Smooth muscle cell (in vitro differentiated cells): ENCODE data around the gene ERH. TPM values are rescaled to one million over a fixed set of nuclear protein-coding genes. Genes with fewer than 3 reads are reported as not detected.

Experiments used
- DNase-seq: peaks from one replicate; lab custom pipeline; 2025; ENCODE audit not compliant: unreplicated experiment; lab: John Stamatoyannopoulos, UW
- H2AFZ ChIP-seq: fragments of 200-600 bp; sonication (generic); 2 replicates; pipeline ENCODE4 v1.6.0; 2016; ENCODE audit warnings: antibody characterized with exemption, low read depth, mild to moderate bottlenecking
- H3F3A ChIP-seq: fragments of 200-600 bp; sonication (generic); 2 replicates; pipeline ENCODE4 v1.6.0; 2017; ENCODE audit warnings: antibody characterized with exemption, low read depth
- H3K27ac ChIP-seq: fragments of 200-600 bp; sonication (generic); 2 replicates; pipeline ENCODE4 v1.5.1; 2016; ENCODE audit warnings: low read depth, mild to moderate bottlenecking
- H3K27me3 ChIP-seq: fragments of 200-600 bp; sonication (generic); 2 replicates; pipeline ENCODE4 v1.6.1; 2016; ENCODE audit warnings: low read depth, mild to moderate bottlenecking
- H3K36me3 ChIP-seq: fragments of 200-600 bp; sonication (generic); 2 replicates; pipeline ENCODE4 v1.5.1; 2016; ENCODE audit warnings: low read depth
- H3K4me1 ChIP-seq: fragments of 200-600 bp; sonication (generic); 2 replicates; pipeline ENCODE4 v1.5.1; 2016; ENCODE audit warnings: low read depth
- H3K4me2 ChIP-seq: fragments of 200-600 bp; sonication (generic); 2 replicates; pipeline ENCODE4 v1.6.0; 2016; ENCODE audit warnings: mild to moderate bottlenecking
- H3K4me3 ChIP-seq: fragments of 200-600 bp; sonication (generic); 2 replicates; pipeline ENCODE4 v1.5.1; 2016; ENCODE audit warnings: mild to moderate bottlenecking
- H3K79me2 ChIP-seq: fragments of 200-600 bp; sonication (generic); 2 replicates; pipeline ENCODE4 v1.6.0; 2016; ENCODE audit warnings: low read depth, mild to moderate bottlenecking
- H3K9ac ChIP-seq: fragments of 200-600 bp; sonication (generic); 2 replicates; pipeline ENCODE4 v1.6.0; 2016; ENCODE audit warnings: low read depth
- H3K9me3 ChIP-seq: fragments of 200-600 bp; sonication (generic); replicated peaks from 2 replicates; pipeline ENCODE4 v1.5.1; 2016; ENCODE audit warnings: low read depth
- H4K20me1 ChIP-seq: fragments of 200-600 bp; sonication (generic); 2 replicates; pipeline ENCODE4 v1.6.0; 2016; ENCODE audit warnings: low read depth
- WGBS: methylation state at CpG from one replicate; pipeline ENCODE4 v1.1.7; 2016; ENCODE audit warnings: low lambda C conversion rate; 5-methylcytosine and 5-hydroxymethylcytosine counted together
- polyA plus RNA-seq: library from polyadenylated mRNA; unstranded; fragments of >200 nt; fragmentation: Nextera tagmentation; extraction: Ambion mirVana; gene quantifications from 2 replicates; pipeline ENCODE4 v1.2.1, GENCODE V29; 2016
- total RNA-seq: library from RNA; depleted of rRNA; stranded (reverse); fragments of >200 nt; gene quantifications from 2 replicates; pipeline ENCODE4 v1.2.3, GENCODE V29; 2014
- TF ChIP-seq, protein P1 (sequence below): fragments of 200-600 bp; sonication (generic); IDR thresholded peaks from 2 replicates; pipeline ENCODE4 v1.5.1; 2017; ENCODE audit warnings: borderline replicate concordance, mild to moderate bottlenecking, antibody characterized with exemption; ENCODE audit not compliant: insufficient read depth, poor library complexity, severe bottlenecking

ERH gene
- total and polyA plus RNA-seq, 2 experiments from 2014 or later: 118 to 208 TPM

DNA sequence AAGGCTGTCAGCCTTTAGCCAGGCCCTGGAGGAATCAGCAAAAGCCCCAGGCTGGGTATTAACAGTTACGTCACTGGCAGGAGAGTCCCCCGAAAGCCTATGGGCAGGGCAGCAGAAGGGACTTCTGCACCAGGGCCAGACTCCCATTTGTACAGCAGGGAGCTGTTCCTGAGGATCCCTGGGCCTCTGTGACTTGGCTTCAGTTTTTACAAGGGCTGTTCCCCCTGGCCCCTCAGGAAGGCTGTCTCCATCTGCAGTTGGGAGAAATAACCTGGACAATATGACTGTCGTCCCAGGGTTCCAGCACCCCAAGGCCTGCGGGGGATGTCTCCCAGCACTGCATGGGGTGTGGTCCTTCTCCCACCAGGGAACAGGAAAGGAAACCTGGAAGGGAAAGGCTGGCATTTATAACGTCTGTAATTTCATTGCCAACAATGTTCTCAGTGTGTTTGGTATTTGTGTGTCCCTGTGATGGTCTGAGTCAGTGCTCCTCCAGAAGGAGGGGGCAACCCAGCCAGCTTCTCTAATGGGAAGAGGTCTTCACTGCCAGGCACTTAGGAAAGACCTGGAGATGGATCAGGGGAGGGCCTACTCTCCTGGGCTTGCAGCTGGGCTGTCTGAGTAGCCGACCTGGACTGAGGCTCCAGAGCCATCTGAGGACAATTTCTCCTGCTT lies 42.4 kb downstream of the ERH start:
- no peak overlapping the region for H3K9ac ChIP-seq
- no peaks in the 10 kb centered on the region for H3F3A ChIP-seq
- H3K4me3 ChIP-seq: no peak overlapping the region
- H3K27me3 ChIP-seq: peaks cover 4% of the 10 kb centered on the region
- no peak for DNase-seq
- H3K79me2 ChIP-seq: no peaks in the 10 kb centered on the region
- no peak overlapping the region for H3K4me2 ChIP-seq
- no peaks in the 10 kb centered on the region for H4K20me1 ChIP-seq
- 75% methylated on average over 6 of the region's 6 CpGs for WGBS
- H3K27ac ChIP-seq: no peak overlapping the region
- no peaks in the 10 kb centered on the region for H3K36me3 ChIP-seq
- no peaks in the 10 kb centered on the region for H3K4me1 ChIP-seq
- H2AFZ ChIP-seq: no peak overlapping the region
- H3K9me3 ChIP-seq: no peaks in the 10 kb centered on the region
- TF ChIP-seq, protein P1, sequence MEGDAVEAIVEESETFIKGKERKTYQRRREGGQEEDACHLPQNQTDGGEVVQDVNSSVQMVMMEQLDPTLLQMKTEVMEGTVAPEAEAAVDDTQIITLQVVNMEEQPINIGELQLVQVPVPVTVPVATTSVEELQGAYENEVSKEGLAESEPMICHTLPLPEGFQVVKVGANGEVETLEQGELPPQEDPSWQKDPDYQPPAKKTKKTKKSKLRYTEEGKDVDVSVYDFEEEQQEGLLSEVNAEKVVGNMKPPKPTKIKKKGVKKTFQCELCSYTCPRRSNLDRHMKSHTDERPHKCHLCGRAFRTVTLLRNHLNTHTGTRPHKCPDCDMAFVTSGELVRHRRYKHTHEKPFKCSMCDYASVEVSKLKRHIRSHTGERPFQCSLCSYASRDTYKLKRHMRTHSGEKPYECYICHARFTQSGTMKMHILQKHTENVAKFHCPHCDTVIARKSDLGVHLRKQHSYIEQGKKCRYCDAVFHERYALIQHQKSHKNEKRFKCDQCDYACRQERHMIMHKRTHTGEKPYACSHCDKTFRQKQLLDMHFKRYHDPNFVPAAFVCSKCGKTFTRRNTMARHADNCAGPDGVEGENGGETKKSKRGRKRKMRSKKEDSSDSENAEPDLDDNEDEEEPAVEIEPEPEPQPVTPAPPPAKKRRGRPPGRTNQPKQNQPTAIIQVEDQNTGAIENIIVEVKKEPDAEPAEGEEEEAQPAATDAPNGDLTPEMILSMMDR: no peak

DNA sequence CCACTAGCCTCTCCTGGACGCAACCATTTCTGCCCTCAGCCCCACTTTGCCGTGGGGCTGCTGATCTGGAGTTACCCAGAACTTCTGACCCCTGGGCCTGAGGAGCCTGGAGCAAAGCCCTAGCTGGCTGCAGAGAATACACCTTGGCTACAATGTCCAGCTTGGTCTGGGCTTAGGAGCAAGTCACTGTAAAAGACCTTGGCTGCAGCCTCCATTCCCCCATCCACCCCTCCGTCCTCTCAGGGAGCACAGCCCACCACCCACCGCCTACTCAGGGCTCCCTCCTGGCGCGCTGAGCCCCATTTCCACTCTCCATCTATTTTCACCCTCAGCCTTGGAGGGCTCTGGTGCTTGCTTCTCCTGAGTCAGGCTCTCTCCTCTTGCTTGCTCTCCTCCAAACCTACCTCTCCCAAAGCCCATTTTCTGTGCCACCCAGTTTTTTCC lies 42.9 kb downstream of the ERH start:
- no peak overlapping the region for H3K4me2 ChIP-seq
- TF ChIP-seq, protein P1: no peak
- over 99% methylated on average over 6 of the region's 6 CpGs for WGBS
- no peaks in the 10 kb centered on the region for H3K9me3 ChIP-seq
- no peaks in the 10 kb centered on the region for H3K36me3 ChIP-seq
- H3F3A ChIP-seq: no peaks in the 10 kb centered on the region
- peaks cover 4% of the 10 kb centered on the region for H3K27me3 ChIP-seq
- no peak overlapping the region for H3K27ac ChIP-seq
- no peaks in the 10 kb centered on the region for H3K79me2 ChIP-seq
- H4K20me1 ChIP-seq: no peaks in the 10 kb centered on the region
- no peak for DNase-seq
- no peak overlapping the region for H2AFZ ChIP-seq
- H3K4me1 ChIP-seq: no peaks in the 10 kb centered on the region
- H3K4me3 ChIP-seq: no peak overlapping the region
- H3K9ac ChIP-seq: no peak overlapping the region

DNA sequence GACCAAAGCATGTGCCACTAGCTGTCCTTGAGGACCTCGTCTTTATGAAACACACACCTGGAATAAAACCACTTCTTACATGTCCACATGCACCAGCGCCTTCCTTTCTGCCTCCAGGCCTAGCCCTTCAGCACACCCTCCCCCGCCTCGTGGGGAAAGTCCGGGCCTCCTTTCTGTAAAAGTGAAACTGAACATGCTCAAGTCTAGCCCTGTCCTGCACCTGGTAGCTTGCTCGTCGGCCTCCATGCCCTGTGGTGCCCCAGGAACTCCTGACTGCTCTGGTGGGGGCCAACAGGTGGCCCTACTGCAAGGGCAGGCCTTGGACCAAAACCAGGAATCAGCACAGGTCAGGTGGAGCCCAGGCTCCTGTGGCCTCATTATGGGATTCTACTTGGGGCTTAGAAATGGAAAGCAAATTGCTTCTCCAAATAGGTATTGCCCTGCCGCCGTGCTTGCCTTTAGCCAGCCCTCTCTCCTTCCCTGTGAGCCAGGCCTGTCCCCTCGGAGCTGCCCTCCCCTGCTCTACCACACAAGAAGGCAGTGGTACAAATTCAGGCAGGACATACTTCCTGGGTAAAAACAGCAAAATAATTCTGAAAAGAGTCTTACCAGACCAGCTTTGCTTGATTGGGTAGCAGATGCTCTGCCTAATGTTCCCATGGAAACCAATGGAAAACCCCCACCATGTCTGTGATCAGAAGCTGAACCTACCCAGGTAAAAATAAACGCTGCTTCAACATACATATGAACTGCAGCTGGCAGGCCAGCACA lies 43.5 kb downstream of the ERH start:
- Histone ChIP-seq H3K36me3 (no peaks in the 10 kb centered on the region), H3K4me2 (no peak overlapping the region), H4K20me1 (no peaks in the 10 kb centered on the region), H3K27ac (no peak overlapping the region), H3K9ac (no peak overlapping the region), H3K9me3 (no peaks in the 10 kb centered on the region), H3F3A (no peaks in the 10 kb centered on the region), H3K27me3 (peaks cover 4% of the 10 kb centered on the region), H3K79me2 (no peaks in the 10 kb centered on the region), H3K4me3 (no peak overlapping the region), H2AFZ (no peak overlapping the region), H3K4me1 (no peaks in the 10 kb centered on the region)
- DNase-seq: no peak
- WGBS: 81% methylated on average over 11 of the region's 11 CpGs
- TF ChIP-seq, protein P1: no peak
